ES-I3 (cell line): ENCODE results near the gene FBN2.
"Not testable (repeated sequence)": the region's sequence is repeated elsewhere in the genome, so short reads cannot be mapped to it uniquely, and the experiment has no call there.

ENCODE experiments used
- H3K36me3 ChIP-seq: 2 replicates; pipeline ENCODE4 v1.6.1; 2013; ENCODE audit warnings: mild to moderate bottlenecking, low read length, control low read depth, moderate library complexity; ENCODE audit not compliant: insufficient read depth
- H3K4me1 ChIP-seq: 2 replicates; pipeline ENCODE4 v1.6.1; 2013; ENCODE audit warnings: mild to moderate bottlenecking, control low read depth, low read length; ENCODE audit not compliant: insufficient read depth
- H3K9ac ChIP-seq: 2 replicates; pipeline ENCODE4 v1.6.1; 2013; ENCODE audit warnings: low read depth, mild to moderate bottlenecking, low read length, moderate library complexity
- H3K9me3 ChIP-seq: 2 replicates; pipeline ENCODE4 v1.6.1; 2013; ENCODE audit warnings: mild to moderate bottlenecking, low read length, moderate library complexity; ENCODE audit not compliant: control insufficient read depth, insufficient read depth

FBN2 gene

GRCh38 chr5:128338649-128339048 lies 199.4 kb downstream of the FBN2 start:
- H3K9me3 ChIP-seq = no peaks in the 10 kb centered on the region
- no peaks in the 10 kb centered on the region for H3K4me1 ChIP-seq
- H3K36me3 ChIP-seq = peaks cover 6% of the 10 kb centered on the region; the same call in 1 of the 2 replicates
- H3K9ac ChIP-seq = no peak overlapping the region

GRCh38 chr5:128335339-128335738 lies 202.7 kb downstream of the FBN2 start:
- Histone ChIP-seq H3K4me1 (no peaks in the 10 kb centered on the region), H3K9me3 (no peaks in the 10 kb centered on the region), H3K9ac (no peak overlapping the region), H3K36me3 (peaks cover 6% of the 10 kb centered on the region; the same call in 1 of the 2 replicates)

DNA sequence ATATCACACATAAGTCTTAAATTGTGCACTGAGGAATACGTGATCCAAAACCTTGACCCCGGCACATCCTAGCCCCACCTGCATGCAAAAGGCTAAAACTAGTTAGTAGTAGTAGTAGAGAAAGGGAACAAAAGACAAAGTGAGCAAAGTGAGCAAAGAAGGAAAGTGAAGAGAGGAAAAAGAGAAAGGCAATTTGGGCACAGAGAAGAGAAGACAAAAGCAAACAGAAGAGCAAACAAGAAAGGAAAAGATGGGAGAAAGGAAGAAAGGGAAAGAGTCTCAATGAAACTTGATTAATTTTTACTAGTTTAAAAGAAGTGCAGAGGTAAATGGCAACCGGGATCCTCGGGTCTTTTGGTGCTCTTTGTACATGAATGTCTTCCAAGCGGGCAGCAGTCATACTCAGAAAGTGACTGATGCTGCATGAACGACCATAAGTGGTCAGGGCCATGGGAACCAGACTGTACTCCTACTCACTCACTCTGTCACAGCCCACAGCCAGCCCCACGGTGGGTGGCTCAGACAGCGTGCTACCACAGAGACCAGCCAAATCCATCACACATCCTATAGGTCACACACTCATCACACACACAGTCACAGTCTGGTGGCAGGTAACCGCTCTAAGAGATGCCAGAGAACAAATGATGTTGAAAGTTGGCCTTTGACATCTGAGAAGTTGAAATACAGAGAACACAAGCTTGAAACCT lies 203.9 kb downstream of the FBN2 start:
- Histone ChIP-seq H3K4me1 (no peaks in the 10 kb centered on the region), H3K36me3 (peaks cover 6% of the 10 kb centered on the region; the same call in 1 of the 2 replicates), H3K9me3 (no peaks in the 10 kb centered on the region), H3K9ac (no peak overlapping the region)

GRCh38 chr5:128331261-128331660 lies 206.8 kb downstream of the FBN2 start:
- no peak overlapping the region for H3K9ac ChIP-seq
- no peaks in the 10 kb centered on the region for H3K9me3 ChIP-seq
- no peaks in the 10 kb centered on the region for H3K4me1 ChIP-seq
- H3K36me3 ChIP-seq = peaks cover 9% of the 10 kb centered on the region; the same call in 1 of the 2 replicates

DNA sequence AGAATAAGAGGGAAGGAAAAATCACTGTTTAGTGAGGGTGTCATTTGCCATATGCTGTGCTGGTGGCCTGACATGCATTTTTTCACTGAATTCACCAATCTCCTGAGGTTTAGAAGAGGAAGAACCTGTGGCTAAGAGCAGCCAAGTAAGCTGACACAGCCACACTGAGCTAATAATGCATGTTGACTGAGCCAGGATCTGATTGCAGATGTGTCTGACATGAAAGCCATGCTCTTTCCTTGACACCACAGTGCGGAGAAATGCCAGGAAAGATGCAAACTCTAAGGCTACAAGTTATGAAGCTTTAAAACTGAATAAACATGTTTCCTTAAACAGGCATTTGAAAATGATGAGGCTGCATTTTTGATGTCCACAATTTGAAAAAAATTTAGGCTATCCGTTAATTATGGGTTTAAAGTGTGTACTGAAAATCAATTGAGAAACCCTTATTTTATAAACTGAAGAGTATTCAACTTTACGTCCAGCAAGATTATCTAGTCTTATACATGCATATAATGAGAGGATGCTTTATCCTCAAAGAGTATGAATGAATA lies 208.6 kb downstream of the FBN2 start:
- Histone ChIP-seq H3K36me3 (peaks cover 9% of the 10 kb centered on the region; the same call in 1 of the 2 replicates), H3K9ac (no peak overlapping the region), H3K9me3 (no peaks in the 10 kb centered on the region), H3K4me1 (no peaks in the 10 kb centered on the region)

DNA sequence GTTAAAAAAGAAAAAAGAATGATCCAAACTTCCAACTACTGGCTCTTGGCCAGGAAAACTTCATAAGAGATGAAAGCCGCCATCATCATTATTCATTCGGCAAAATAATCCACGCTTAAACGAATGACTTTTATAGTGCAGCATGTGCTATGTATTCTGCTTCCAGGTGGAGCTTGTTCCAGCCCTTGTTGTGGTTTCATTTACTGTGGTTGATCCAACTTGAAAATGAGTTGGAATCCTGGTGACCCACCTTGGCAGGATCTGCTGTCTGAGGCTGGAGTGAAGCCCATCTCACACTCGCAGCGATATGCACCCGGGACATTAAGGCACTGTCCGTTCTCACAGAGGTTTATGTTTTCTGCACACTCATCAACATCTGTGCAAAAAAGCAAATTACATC lies 209.6 kb downstream of the FBN2 start:
- Histone ChIP-seq H3K9ac (no peak overlapping the region), H3K4me1 (no peaks in the 10 kb centered on the region), H3K36me3 (peaks cover 9% of the 10 kb centered on the region; the same call in 1 of the 2 replicates), H3K9me3 (no peaks in the 10 kb centered on the region)

DNA sequence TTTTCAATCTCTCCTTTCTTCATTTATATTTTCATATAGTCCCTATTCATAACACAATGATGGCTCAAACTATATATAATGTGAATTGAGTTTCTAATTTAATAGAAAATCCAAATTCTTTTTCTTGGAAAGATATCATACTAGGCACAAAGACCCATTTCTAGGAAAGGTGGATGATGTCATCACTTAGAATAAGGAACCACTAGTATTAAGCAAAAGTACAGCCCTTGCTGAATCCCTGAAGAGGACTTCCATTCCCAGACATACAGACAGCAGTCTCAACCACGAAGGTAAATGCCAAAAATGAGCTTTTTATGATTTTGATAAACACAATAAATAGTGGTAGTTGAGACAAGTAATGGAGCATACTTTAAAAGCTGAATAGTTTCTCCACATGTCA lies 210.0 kb downstream of the FBN2 start:
- Histone ChIP-seq H3K36me3 (peaks cover 9% of the 10 kb centered on the region; the same call in 1 of the 2 replicates), H3K9me3 (no peaks in the 10 kb centered on the region), H3K4me1 (no peaks in the 10 kb centered on the region), H3K9ac (no peak overlapping the region)

- H3K36me3 ChIP-seq, H3K9me3 ChIP-seq, H3K4me1 ChIP-seq, H3K9ac ChIP-seq: not testable (repeated sequence)
These were observed 216.6 kb downstream of the FBN2 start for GRCh38 chr5:128321418-128321817.

- Histone ChIP-seq H3K36me3 (no peaks in the 10 kb centered on the region), H3K4me1 (no peaks in the 10 kb centered on the region), H3K9ac (no peak overlapping the region), H3K9me3 (no peaks in the 10 kb centered on the region)
These were observed 219.4 kb downstream of the FBN2 start for GRCh38 chr5:128318691-128319090.

DNA sequence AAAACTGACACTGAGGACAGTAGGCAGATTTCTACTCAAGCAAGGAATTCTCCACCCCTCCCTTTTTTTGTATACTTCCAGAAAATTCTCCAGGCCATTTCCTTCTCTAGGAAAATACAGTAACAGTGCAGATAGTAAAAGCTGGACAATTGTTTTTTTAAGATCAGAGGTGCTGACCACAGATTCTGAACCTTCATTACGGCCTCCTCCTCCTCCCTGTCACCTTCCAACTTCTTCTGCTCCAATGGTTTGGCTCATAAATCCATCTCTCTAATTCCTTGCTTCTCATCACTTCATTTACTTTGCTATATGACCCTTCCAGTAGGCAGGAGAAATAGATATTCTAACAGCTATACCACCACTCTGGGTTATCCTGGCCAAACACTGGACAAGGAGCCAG lies 220.6 kb downstream of the FBN2 start:
- H3K9me3 ChIP-seq = no peaks in the 10 kb centered on the region
- H3K4me1 ChIP-seq = no peaks in the 10 kb centered on the region
- no peak overlapping the region for H3K9ac ChIP-seq
- no peaks in the 10 kb centered on the region for H3K36me3 ChIP-seq

- no peaks in the 10 kb centered on the region for H3K9me3 ChIP-seq
- no peak overlapping the region for H3K9ac ChIP-seq
- H3K36me3 ChIP-seq = no peaks in the 10 kb centered on the region; the same call in 1 of the 2 replicates
- H3K4me1 ChIP-seq = no peaks in the 10 kb centered on the region
These were observed 222.4 kb downstream of the FBN2 start for GRCh38 chr5:128315671-128316070.

DNA sequence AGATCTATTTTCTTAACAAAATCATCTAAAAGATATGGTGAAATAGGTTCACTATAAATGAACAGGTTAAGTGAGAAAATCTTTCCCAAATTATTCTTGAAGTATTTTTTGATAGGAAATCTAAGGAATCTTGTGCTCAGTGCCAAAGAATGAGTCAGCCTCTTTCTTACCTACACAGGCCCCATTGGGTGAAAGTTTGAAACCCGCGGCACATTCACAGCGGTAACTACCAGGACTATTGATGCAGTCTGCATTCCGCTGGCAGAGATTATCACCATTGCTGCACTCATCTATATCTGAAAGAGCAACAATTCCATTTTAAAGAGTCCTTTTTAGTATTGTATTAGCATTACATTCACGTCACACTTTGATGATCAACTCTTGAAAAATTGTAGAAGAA lies 232.7 kb downstream of the FBN2 start:
- Histone ChIP-seq H3K36me3 (peaks cover under 1% of the 10 kb centered on the region; the same call in 1 of the 2 replicates), H3K9ac (no peak overlapping the region), H3K4me1 (peaks cover 9% of the 10 kb centered on the region; the same call in 1 of the 2 replicates), H3K9me3 (no peaks in the 10 kb centered on the region)

GRCh38 chr5:128304791-128305190 lies 233.3 kb downstream of the FBN2 start:
- Histone ChIP-seq H3K9ac (no peak overlapping the region), H3K4me1 (peaks cover 9% of the 10 kb centered on the region; the same call in 1 of the 2 replicates), H3K9me3 (no peaks in the 10 kb centered on the region), H3K36me3 (peaks cover 2% of the 10 kb centered on the region; the same call in 1 of the 2 replicates)

DNA sequence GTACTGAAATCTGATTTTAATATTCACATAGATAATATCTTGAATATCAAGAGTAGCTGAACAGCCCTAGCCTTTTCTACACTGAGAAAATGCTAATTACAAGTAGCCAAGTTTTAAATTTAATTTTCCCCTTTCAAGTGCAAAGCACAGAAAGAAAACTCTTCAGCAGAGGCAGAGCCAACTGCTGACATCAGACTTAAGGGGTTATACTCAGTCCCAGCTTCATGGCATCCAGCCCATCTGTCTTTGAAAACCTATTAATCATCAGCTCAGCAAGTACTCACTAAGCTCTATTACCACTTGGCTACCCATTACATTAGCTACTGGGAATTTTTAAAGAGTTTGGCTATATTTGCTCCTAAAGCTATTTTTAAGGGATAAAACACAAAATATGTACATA lies 234.0 kb downstream of the FBN2 start:
- Histone ChIP-seq H3K9me3 (no peaks in the 10 kb centered on the region), H3K4me1 (peaks cover 9% of the 10 kb centered on the region; the same call in 1 of the 2 replicates), H3K9ac (no peak overlapping the region), H3K36me3 (peaks cover 2% of the 10 kb centered on the region; the same call in 1 of the 2 replicates)

- peaks cover 9% of the 10 kb centered on the region; the same call in 1 of the 2 replicates for H3K4me1 ChIP-seq
- no peak overlapping the region for H3K9ac ChIP-seq
- no peaks in the 10 kb centered on the region for H3K9me3 ChIP-seq
- H3K36me3 ChIP-seq = peaks cover 2% of the 10 kb centered on the region; the same call in 1 of the 2 replicates
These were observed 234.5 kb downstream of the FBN2 start for GRCh38 chr5:128303593-128303992.
